Measurements from ENCODE around the gene ERF. TPM values are rescaled to one million over a fixed set of nuclear protein-coding genes. Genes with fewer than 3 reads are reported as not detected.

The ERF gene
- total RNA-seq, result 10 to 100 TPM; 43.5 to 58.7 TPM

- Mint-ChIP-seq H3K9me3 (ENCODE audit: low read depth) (no peaks in the 10 kb centered on the region), H3K27ac (peak within 1 kb of the TSS; percentile 76), H3K4me1 (peaks cover 29% of the 10 kb centered on the region), H3K27me3 (peaks cover 8% of the 10 kb centered on the region), H3K4me3 (peak within 1 kb of the TSS; percentile 68), H3K36me3 (peaks cover 2% of the 10 kb centered on the region)
- CTCF ChIA-PET, result interaction anchor here (1.4 to 1.9 kb wide), 2 partner anchors 11 to 24 kb away, joined by 5 to 7 read pairs; no protein-coding TSS in a partner anchor
- peak; percentile 76 for ATAC-seq
- DNase-seq, result peak; percentile 91
Measured at GRCh38 chr19:42254850-42255765, at the start of gene ERF. Gene ERF (minus strand): TSS chr19:42255128. CDS start chr19:42254999, 129 bp downstream.

GRCh38 chr19:42303876-42304275 lies 48.9 kb upstream of the ERF start:
- CTCF ChIA-PET, result interaction anchor here (0.6 to 1.6 kb wide), 4 partner anchors 10 to 171 kb away, joined by 3 to 7 read pairs (median 4); no protein-coding TSS in a partner anchor
- Mint-ChIP-seq H3K4me1 (peaks cover 23% of the 10 kb centered on the region), H3K27ac (no peak overlapping the region), H3K9me3 (ENCODE audit: low read depth) (no peaks in the 10 kb centered on the region), H3K27me3 (no peaks in the 10 kb centered on the region), H3K4me3 (peak overlapping the region; percentile 82), H3K36me3 (no peaks in the 10 kb centered on the region)
- DNase-seq (no peak), ATAC-seq (no peak)

- H3K27ac Mint-ChIP-seq, result peak overlapping the region; percentile 83
- CTCF ChIA-PET, result interaction anchor here (0.8 to 2.0 kb wide), 6 partner anchors 20 to 194 kb away, joined by 3 to 7 read pairs (median 4); no protein-coding TSS in a partner anchor
- DNase-seq (no peak), ATAC-seq (no peak)
- peaks cover 23% of the 10 kb centered on the region for H3K4me1 Mint-ChIP-seq
- H3K36me3 Mint-ChIP-seq, result no peaks in the 10 kb centered on the region
- H3K27me3 Mint-ChIP-seq, result no peaks in the 10 kb centered on the region
- H3K9me3 Mint-ChIP-seq (ENCODE audit: low read depth), result no peaks in the 10 kb centered on the region
- H3K4me3 Mint-ChIP-seq, result peak overlapping the region; percentile 82
Measured at GRCh38 chr19:42303101-42303464, 48.2 kb upstream of the ERF start.

DNA sequence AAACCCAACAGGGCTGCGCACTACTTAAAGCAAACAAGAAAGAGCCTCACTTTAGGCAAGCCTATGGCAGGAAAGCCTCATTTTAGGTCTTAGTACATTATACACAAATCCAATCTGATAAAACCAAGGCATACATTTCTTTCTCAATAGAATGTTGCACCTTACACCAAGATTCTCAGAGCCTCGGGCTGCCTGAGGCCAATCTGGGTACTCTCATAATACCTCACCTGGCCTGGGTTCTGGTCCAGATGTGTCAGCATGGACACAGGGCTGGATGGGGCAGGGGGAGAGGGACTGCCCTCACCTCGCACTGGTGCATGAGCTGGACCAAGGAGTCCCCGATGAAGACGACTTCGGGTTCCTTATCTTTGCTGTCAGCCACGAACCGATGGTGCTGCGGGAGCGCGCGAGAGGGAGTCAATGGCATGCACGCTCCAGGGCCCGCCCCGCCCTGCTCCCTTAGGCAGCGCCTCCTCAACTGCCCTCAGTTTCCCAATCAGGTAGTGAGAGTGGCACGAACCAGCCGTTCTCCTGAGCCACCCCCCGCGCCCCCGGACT lies 46.8 kb upstream of the ERF start, which contains the start of gene PRR19:
PRR19 (plus strand) TSS at position 487 of the 558 bp plus-strand sequence. CDS start 7,453 bp downstream, outside the sequence.
- Mint-ChIP-seq H3K27ac (peak within 1 kb of the TSS; percentile 83), H3K27me3 (no peaks in the 10 kb centered on the region), H3K4me1 (peaks cover 23% of the 10 kb centered on the region), H3K36me3 (peaks cover 2% of the 10 kb centered on the region), H3K9me3 (ENCODE audit: low read depth) (no peaks in the 10 kb centered on the region), H3K4me3 (peak within 1 kb of the TSS; percentile 82)
- CTCF ChIA-PET, result interaction anchor here (0.5 to 2.0 kb wide), 7 partner anchors 31 to 193 kb away, joined by 3 to 5 read pairs (median 3); partner anchors contain the start of gene POU2F2
- DNase-seq (peak; percentile 51), ATAC-seq (peak; percentile 24)

GRCh38 chr19:42297039-42297438 lies 42.1 kb upstream of the ERF start:
- H3K4me3 Mint-ChIP-seq, result no peak overlapping the region
- DNase-seq, result no peak
- H3K27me3 Mint-ChIP-seq, result no peaks in the 10 kb centered on the region
- H3K27ac Mint-ChIP-seq, result no peak overlapping the region
- ATAC-seq, result no peak
- H3K36me3 Mint-ChIP-seq, result peaks cover 9% of the 10 kb centered on the region
- CTCF ChIA-PET, result interaction anchor here (0.9 to 3.7 kb wide), 11 partner anchors 8 to 182 kb away, joined by 3 to 19 read pairs (median 4); partner anchors contain the start of gene POU2F2
- H3K4me1 Mint-ChIP-seq, result peaks cover 11% of the 10 kb centered on the region
- H3K9me3 Mint-ChIP-seq (ENCODE audit: low read depth), result no peaks in the 10 kb centered on the region

DNA sequence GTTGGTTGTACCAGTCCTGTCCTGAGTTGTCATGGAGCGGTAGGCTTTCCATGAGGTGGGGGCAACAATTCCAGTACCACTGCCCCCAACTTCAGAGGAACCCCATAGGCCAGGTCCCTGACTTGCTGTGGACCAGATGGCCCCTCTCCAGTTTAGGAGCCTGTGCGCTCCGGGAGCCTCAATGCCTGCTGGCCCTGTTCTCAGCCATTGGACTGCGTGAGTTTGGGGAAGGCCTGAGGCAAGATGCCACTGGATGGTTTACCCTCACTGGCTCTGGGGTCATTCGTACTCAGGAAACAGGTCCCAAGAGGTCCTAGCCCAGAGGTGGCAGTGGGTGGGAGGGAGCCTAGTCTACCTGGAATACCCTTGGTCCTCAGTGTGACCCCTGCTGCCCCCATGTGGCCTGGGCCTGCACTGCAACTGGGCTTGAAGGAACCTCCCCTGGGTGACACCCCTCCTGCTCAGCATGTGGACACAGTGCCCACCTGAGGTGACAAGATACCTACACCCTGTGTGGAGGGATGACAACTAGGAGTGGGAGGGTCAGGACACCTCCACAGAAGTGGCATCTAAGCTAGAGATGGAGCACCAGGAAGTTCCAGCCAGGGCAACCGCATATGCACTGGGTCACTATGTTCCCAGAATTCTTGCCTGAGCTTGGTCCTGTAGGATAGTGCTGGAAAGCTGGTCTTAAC lies 41.0 kb upstream of the ERF start:
- Mint-ChIP-seq H3K36me3 (peaks cover 12% of the 10 kb centered on the region), H3K4me3 (no peak overlapping the region), H3K27me3 (no peaks in the 10 kb centered on the region), H3K4me1 (peaks cover 2% of the 10 kb centered on the region), H3K9me3 (ENCODE audit: low read depth) (no peaks in the 10 kb centered on the region), H3K27ac (peak overlapping the region; percentile 40)
- CTCF ChIA-PET, result interaction anchor here (0.7 to 3.7 kb wide), 19 partner anchors 10 to 181 kb away, joined by 3 to 19 read pairs (median 3); partner anchors contain the start of gene POU2F2
- DNase-seq, result peak; percentile 92
- peak; percentile 85 for ATAC-seq

GRCh38 chr19:42295342-42295741 lies 40.4 kb upstream of the ERF start:
- no peak overlapping the region for H3K27ac Mint-ChIP-seq
- peaks cover 12% of the 10 kb centered on the region for H3K36me3 Mint-ChIP-seq
- H3K4me3 Mint-ChIP-seq, result no peak overlapping the region
- DNase-seq (no peak), ATAC-seq (no peak)
- CTCF ChIA-PET, result interaction anchor here (0.9 to 3.7 kb wide), 10 partner anchors 11 to 180 kb away, joined by 3 to 19 read pairs (median 3); partner anchors contain the start of gene POU2F2
- peaks cover 2% of the 10 kb centered on the region for H3K4me1 Mint-ChIP-seq
- H3K9me3 Mint-ChIP-seq (ENCODE audit: low read depth), result no peaks in the 10 kb centered on the region
- no peaks in the 10 kb centered on the region for H3K27me3 Mint-ChIP-seq

DNA sequence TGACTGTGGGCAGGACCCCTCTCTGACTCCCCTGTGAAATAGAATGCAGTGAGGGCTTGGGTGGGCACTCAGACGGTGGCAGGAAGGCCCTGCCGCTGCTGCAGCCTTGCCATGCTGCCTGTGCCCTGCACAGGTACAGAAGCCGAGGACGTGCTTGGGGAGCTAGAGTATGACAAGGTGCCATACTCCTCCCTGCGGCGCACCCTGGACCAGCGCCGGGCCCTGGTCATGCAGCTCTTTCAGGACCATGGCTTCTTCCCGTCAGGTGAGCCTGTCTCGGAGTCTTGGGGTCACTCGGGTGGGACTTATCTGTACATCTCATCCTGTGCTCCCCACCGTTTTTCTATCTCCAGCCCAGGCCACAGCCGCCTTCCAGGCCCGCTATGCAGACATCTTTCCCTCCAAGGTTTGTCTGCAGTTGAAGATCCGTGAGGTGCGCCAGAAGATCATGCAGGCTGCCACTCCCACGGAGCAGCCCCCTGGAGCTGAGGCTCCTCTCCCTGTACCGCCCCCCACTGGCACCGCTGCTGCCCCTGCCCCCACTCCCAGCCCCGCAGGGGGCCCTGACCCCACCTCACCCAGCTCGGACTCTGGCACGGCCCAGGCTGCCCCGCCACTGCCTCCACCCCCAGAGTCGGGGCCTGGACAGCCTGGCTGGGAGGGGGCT lies 39.7 kb upstream of the ERF start:
- H3K4me1 Mint-ChIP-seq, result peaks cover 2% of the 10 kb centered on the region
- H3K36me3 Mint-ChIP-seq, result peaks cover 12% of the 10 kb centered on the region
- CTCF ChIA-PET, result interaction anchor here (0.9 to 3.7 kb wide), 9 partner anchors 10 to 186 kb away, joined by 3 to 19 read pairs (median 4); partner anchors contain the start of gene POU2F2
- H3K4me3 Mint-ChIP-seq, result no peak overlapping the region
- H3K27ac Mint-ChIP-seq, result no peak overlapping the region
- H3K9me3 Mint-ChIP-seq (ENCODE audit: low read depth), result no peaks in the 10 kb centered on the region
- H3K27me3 Mint-ChIP-seq, result no peaks in the 10 kb centered on the region
- no peak for DNase-seq
- ATAC-seq, result no peak

GRCh38 chr19:42293948-42294347 lies 39.0 kb upstream of the ERF start:
- Mint-ChIP-seq H3K36me3 (peaks cover 12% of the 10 kb centered on the region), H3K27me3 (no peaks in the 10 kb centered on the region), H3K4me3 (no peak overlapping the region), H3K9me3 (ENCODE audit: low read depth) (no peaks in the 10 kb centered on the region), H3K4me1 (peaks cover 2% of the 10 kb centered on the region), H3K27ac (no peak overlapping the region)
- ATAC-seq, result no peak
- DNase-seq, result no peak
- CTCF ChIA-PET, result interaction anchor here (1.0 to 3.0 kb wide), 5 partner anchors 14 to 185 kb away, joined by 3 to 19 read pairs (median 3); no protein-coding TSS in a partner anchor

DNA sequence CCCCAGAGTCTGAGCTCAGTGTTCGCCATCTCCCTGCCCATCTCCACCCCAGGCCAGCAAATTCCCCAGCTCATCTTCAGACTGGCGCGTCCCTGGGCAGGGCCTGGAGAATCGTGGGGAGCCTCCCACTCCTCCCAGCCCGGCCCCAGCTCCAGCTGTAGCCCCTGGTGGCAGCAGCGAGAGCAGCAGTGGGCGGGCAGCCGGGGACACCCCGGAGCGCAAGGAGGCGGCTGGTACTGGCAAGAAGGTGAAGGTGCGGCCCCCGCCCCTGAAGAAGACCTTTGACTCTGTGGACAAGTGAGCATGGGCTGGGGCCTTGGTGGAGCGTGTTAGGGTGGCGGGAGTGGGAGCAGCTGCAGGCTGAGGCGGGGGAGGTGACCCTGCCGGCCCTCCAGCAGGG lies 38.6 kb upstream of the ERF start:
- no peak overlapping the region for H3K27ac Mint-ChIP-seq
- peaks cover 12% of the 10 kb centered on the region for H3K36me3 Mint-ChIP-seq
- H3K9me3 Mint-ChIP-seq (ENCODE audit: low read depth), result no peaks in the 10 kb centered on the region
- peaks cover 2% of the 10 kb centered on the region for H3K4me1 Mint-ChIP-seq
- H3K4me3 Mint-ChIP-seq, result no peak overlapping the region
- ATAC-seq (no peak), DNase-seq (no peak)
- CTCF ChIA-PET, result interaction anchor here (1.0 kb wide), 1 partner anchor 14 kb away, joined by 3 read pairs; no protein-coding TSS in a partner anchor
- no peaks in the 10 kb centered on the region for H3K27me3 Mint-ChIP-seq

- Mint-ChIP-seq H3K4me1 (peaks cover 2% of the 10 kb centered on the region), H3K27ac (no peak overlapping the region), H3K4me3 (no peak overlapping the region), H3K9me3 (ENCODE audit: low read depth) (no peaks in the 10 kb centered on the region), H3K36me3 (peaks cover 14% of the 10 kb centered on the region), H3K27me3 (no peaks in the 10 kb centered on the region)
- ATAC-seq (no peak), DNase-seq (no peak)
- CTCF ChIA-PET, result interaction anchor here (1.0 kb wide), 1 partner anchor 13 kb away, joined by 3 read pairs; no protein-coding TSS in a partner anchor
Measured at GRCh38 chr19:42292963-42293362, 38.0 kb upstream of the ERF start.

All from activated CD8-positive, alpha-beta memory T cell treated with anti-CD3 and anti-CD28 coated beads, Interleukin-2, amount 10 ng/mL, durations not matched to agents 7 days and 5 days (primary cell).